Uterus (tissue), 4 donors: ENCODE measurements around the gene C11orf86. TPM values are rescaled to one million over a fixed set of nuclear protein-coding genes. Genes with fewer than 3 reads are reported as not detected.
"Not testable (repeated sequence)": the region's sequence is repeated elsewhere in the genome, so short reads cannot be mapped to it uniquely, and the experiment has no call there.

Experiments
- DNase-seq, 2 donors: peaks; one replicate each; pipeline ENCODE4 v3.0.0-alpha.2; 2019 to 2020
- H3K27ac ChIP-seq, 2 donors: fragments of 200-600 bp; sonication (generic); 1 replicate in 1 of 2; 2 replicates in 1 of 2; pipeline ENCODE4 v1.5.1; 2016 to 2018
- H3K27me3 ChIP-seq, 2 donors: fragments of 200-600 bp; sonication (generic); one replicate each; pipeline ENCODE4 v1.5.1; 2018 to 2019; ENCODE audit warnings: control low read depth in 1 of 2
- H3K36me3 ChIP-seq, 2 donors: fragments of 200-600 bp; sonication (generic); one replicate each; pipeline ENCODE4 v1.5.1; 2019; ENCODE audit warnings: control low read depth in 1 of 2
- H3K4me1 ChIP-seq, 2 donors: fragments of 200-600 bp; sonication (generic); one replicate each; pipeline ENCODE4 v1.5.1; 2018 to 2019; ENCODE audit warnings: control low read depth in 1 of 2
- H3K4me3 ChIP-seq, 2 donors: fragments of 200-600 bp; sonication (generic); 1 replicate in 1 of 2; 2 replicates in 1 of 2; pipeline ENCODE4 v1.5.1; 2018 to 2019; ENCODE audit warnings: mild to moderate bottlenecking in 1 of 2
- H3K9me3 ChIP-seq, 2 donors: fragments of 200-600 bp; sonication (generic); one replicate each; pipeline ENCODE4 v1.5.1; 2019; ENCODE audit warnings: control low read depth in 1 of 2
- POLR2A ChIP-seq, 2 donors: fragments of 450-650 bp; IDR thresholded peaks; one replicate each; pipeline ENCODE4 v1.6.1; 2016; ENCODE audit warnings: antibody characterized with exemption in 2 of 2, mild to moderate bottlenecking in 1 of 2, moderate library complexity in 1 of 2
- intact Hi-C: fragments of 100-400 bp; cut with DNase I; formaldehyde crosslinking; loops from one replicate; pipeline ENCODE4 v1.15.1; 2023; ENCODE audit warnings: low total_unique reads
- total RNA-seq, 4 donors: library from RNA; depleted of rRNA in 3 of 4; stranded (reverse); fragments of >200 nt in 3 of 4; gene quantifications; one replicate each; pipeline versions ENCODE4 v1.1.0 to v1.2.4, GENCODE V29; 2014 to 2023
- TF ChIP-seq, protein P1 (sequence below), 4 experiments: fragments of 200-600 bp in 2 of 4; fragments of 450-650 bp in 2 of 4; sonication (generic) in 2 of 4; IDR thresholded peaks; one replicate each; pipeline ENCODE4 v1.5.1; 2016 to 2019; ENCODE audit warnings: antibody characterized with exemption in 4 of 4, mild to moderate bottlenecking in 2 of 4, moderate library complexity in 1 of 4
- donor health status: DM: yes; HTN: yes; CAD: no.

The C11orf86 gene
- total RNA-seq, 4 donors from 2014 or later = not detected

DNA sequence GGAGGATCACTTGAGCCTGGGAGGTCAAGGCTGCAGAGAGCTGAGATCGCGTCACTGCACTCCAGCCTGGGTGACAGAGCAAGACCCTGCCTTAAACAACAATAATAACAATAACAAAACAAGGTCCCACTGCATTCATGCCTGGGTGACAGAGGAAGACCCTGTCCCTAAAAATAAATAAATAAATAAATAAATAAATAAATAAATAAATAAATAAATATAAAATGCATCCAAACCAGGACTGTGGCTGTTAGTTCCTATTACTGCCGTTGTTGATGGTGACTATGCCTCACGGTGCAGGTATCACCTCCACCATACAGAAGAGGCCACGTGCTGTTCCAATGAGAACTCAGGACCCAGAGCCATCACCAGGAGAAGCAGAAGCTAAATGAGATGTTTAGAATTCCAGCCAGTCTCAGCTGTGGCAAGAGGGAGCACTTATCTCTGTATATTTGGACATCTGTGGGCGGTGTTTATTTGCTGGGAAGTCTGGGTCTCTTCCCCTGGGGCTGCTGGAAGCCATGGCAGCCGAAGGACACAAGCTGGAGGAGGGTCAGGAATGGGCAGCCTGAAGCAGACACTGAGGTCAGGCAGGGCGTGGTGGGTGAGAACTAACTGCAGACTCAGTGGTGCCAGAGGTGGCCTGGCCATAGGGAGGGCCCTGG lies 21.6 kb downstream of the C11orf86 start:
- Histone ChIP-seq H3K27ac (no peak overlapping the region), H3K27me3 (no peaks in the 10 kb centered on the region), H3K4me3 (no peak overlapping the region), H3K9me3 (no peaks in the 10 kb centered on the region), H3K36me3 (no peaks in the 10 kb centered on the region), H3K4me1 (no peaks in the 10 kb centered on the region)
- intact Hi-C loops = no loop called here
- DNase-seq = no peak
- TF ChIP-seq POLR2A (IDR thresholded peaks at IDR 0.05) = no peak
- TF ChIP-seq, protein P1, sequence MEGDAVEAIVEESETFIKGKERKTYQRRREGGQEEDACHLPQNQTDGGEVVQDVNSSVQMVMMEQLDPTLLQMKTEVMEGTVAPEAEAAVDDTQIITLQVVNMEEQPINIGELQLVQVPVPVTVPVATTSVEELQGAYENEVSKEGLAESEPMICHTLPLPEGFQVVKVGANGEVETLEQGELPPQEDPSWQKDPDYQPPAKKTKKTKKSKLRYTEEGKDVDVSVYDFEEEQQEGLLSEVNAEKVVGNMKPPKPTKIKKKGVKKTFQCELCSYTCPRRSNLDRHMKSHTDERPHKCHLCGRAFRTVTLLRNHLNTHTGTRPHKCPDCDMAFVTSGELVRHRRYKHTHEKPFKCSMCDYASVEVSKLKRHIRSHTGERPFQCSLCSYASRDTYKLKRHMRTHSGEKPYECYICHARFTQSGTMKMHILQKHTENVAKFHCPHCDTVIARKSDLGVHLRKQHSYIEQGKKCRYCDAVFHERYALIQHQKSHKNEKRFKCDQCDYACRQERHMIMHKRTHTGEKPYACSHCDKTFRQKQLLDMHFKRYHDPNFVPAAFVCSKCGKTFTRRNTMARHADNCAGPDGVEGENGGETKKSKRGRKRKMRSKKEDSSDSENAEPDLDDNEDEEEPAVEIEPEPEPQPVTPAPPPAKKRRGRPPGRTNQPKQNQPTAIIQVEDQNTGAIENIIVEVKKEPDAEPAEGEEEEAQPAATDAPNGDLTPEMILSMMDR (IDR thresholded peaks at IDR 0.05) = no peak

DNA sequence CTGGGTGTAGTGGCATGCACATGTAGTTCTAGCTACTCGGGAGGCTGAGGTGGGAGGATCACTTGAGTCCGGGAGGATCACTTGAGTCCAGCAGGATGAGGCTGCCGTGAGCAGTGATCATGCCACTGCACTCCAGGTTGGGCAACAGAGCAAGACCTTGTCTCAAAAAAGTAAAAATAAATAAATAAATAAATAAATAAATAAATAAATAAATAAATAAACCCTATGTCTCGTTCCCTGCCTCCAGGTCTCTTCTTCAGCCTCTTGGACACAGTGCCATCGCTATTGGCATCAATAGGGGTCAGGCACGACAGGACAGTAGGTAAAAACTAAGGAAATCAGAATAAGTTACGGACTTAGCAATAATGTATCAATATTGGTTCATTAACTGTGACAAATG lies 24.5 kb downstream of the C11orf86 start:
- no peaks in the 10 kb centered on the region for H3K4me1 ChIP-seq
- H3K27me3 ChIP-seq = no peaks in the 10 kb centered on the region
- H3K9me3 ChIP-seq = no peaks in the 10 kb centered on the region
- no peak for DNase-seq
- H3K27ac ChIP-seq = no peak overlapping the region
- intact Hi-C loops = no loop called here
- H3K4me3 ChIP-seq = no peak overlapping the region
- TF ChIP-seq, protein P1 (IDR thresholded peaks at IDR 0.05) = no peak
- H3K36me3 ChIP-seq = no peaks in the 10 kb centered on the region

DNA sequence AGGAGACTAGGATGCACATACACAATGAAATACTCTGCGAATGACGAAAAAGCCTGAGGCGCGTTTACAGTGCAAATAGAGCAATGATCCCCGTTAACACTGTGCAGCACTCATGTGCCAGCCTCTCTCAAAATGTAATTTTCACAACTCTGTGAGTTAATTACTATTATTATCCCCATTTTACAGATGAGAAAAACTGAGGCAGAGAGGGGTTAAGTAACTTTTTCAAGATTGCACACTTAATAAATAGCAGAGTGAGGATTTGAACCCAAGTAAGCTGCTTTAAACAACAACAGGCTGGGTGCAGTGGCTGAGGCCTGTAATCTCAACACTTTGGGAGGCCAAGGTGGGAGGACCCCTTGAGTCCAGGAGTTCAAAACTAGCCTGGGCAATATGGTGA lies 26.2 kb downstream of the C11orf86 start:
- no peak for DNase-seq
- TF ChIP-seq POLR2A (IDR thresholded peaks at IDR 0.05) = no peak
- TF ChIP-seq, protein P1 (IDR thresholded peaks at IDR 0.05) = no peak
- no peaks in the 10 kb centered on the region for H3K9me3 ChIP-seq
- intact Hi-C loops = no loop called here
- no peak overlapping the region for H3K4me3 ChIP-seq
- H3K27me3 ChIP-seq = no peaks in the 10 kb centered on the region
- H3K36me3 ChIP-seq = no peaks in the 10 kb centered on the region
- H3K27ac ChIP-seq = no peak overlapping the region
- H3K4me1 ChIP-seq = no peaks in the 10 kb centered on the region

DNA sequence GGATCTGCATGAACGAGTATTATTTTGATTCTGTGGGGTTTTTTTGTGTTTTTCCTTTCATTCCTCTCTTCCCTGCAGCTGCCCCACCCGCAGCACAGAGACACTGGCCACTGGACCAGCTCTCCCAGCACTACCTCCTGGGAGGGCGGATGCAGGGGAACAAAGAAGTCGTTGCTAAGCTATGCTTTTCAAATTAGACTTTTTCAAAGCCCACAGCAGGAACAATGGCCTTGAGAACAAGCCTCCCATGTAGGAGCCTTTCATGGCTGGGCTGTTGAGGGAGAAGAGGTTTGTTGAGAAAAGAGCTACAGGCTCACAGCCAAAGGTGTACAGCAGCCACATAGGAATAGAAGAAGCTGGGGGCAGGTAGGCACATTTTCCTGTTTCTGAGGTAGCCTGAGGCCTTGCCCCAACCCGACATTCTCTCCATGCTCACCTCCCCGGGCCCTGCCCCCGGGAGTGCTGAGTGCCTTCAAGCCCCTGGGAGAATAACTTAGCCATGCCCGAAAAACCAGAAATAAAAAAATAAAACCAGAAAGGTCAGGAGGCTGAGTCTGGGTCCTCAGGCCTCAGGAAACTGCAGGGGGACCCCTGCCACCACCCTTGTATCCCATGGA lies 27.3 kb downstream of the C11orf86 start:
- no peak overlapping the region for H3K27ac ChIP-seq
- H3K27me3 ChIP-seq = no peaks in the 10 kb centered on the region
- no peaks in the 10 kb centered on the region for H3K36me3 ChIP-seq
- intact Hi-C loops = no loop called here
- H3K9me3 ChIP-seq = no peaks in the 10 kb centered on the region
- DNase-seq = no peak
- H3K4me3 ChIP-seq = no peak overlapping the region
- TF ChIP-seq, protein P1 (IDR thresholded peaks at IDR 0.05) = no peak
- TF ChIP-seq POLR2A (IDR thresholded peaks at IDR 0.05) = no peak
- no peaks in the 10 kb centered on the region for H3K4me1 ChIP-seq

DNA sequence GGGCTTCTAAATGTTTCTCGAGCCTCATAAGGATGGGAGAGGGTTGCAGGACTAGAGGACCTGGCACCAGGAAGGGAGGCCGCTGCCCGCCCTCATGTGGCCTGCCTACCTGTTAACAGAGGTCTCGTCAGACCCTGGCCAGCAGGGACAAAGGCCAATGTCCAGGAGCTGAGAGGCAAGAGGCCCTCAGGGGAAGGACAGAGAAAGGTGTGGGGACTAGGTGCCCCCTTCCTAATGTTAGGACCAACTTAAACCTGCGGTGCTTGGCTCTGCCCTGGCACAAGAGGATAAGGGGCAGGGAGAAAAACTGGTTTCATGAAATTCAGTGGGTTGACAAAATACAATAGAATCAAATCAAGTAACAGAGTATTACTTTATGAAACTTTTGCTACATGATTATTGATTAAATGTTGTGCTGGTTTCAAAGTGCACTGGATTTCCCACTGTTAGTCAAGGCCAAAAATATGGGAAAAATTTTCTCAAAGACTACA lies 27.9 kb downstream of the C11orf86 start:
- no peaks in the 10 kb centered on the region for H3K27me3 ChIP-seq
- H3K27ac ChIP-seq = no peak overlapping the region
- H3K4me1 ChIP-seq = no peaks in the 10 kb centered on the region
- no peak for TF ChIP-seq POLR2A (IDR thresholded peaks at IDR 0.05)
- TF ChIP-seq, protein P1 (IDR thresholded peaks at IDR 0.05) = no peak
- intact Hi-C loops = no loop called here
- DNase-seq = no peak
- H3K9me3 ChIP-seq = no peaks in the 10 kb centered on the region
- no peak overlapping the region for H3K4me3 ChIP-seq
- H3K36me3 ChIP-seq = no peaks in the 10 kb centered on the region

DNA sequence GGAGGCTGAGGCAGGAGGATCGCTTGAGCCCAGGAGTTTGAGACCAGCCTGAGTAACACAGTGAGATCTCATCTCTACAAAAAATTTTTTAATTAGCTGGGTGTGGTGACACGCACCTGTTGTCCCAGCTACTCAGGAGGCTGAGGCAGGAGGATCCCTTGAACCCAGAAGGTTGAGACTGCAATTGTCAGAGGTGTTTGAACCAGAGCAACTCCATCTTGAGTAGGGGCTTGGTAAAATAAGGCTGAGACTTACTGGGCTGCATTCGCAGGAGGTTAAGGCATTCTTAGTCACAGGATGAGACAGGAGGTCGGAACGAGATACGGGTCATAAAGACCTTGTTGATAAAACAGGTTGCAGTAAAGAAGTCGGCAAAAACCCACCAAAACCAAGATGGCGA lies 30.1 kb downstream of the C11orf86 start:
- H3K36me3 ChIP-seq, DNase-seq, H3K4me3 ChIP-seq, H3K27ac ChIP-seq, intact Hi-C loops, H3K9me3 ChIP-seq, H3K4me1 ChIP-seq, H3K27me3 ChIP-seq: not testable (repeated sequence)
